HCT116 (cell line): ENCODE data around the gene SETD9. TPM values are rescaled to one million over a fixed set of nuclear protein-coding genes. Genes with fewer than 3 reads are reported as not detected.

ENCODE experiments used
- ATAC-seq: fragments of 200-7000 bp; cut with Tn5 transposase; 2 replicates; pipeline ENCODE4 v1.9.1; 2020; ENCODE audit warnings: mild to moderate bottlenecking, moderate library complexity
- BruUV-seq: library from RNA; stranded (reverse); fragments of 400-500 nt; replicated peaks from 2 replicates; lab custom pipeline; 2021; lab: Mats Ljungman, UMichigan
- CTCF ChIA-PET: fragments of 300-600 bp; sonication (Branson Sonifier 250); formaldehyde crosslinking; loops from one replicate; lab custom pipeline; 2021; ENCODE audit warnings: antibody characterized with exemption; lab: Charles Lee
- POLR2A ChIA-PET: fragments of 300-600, 350-600 bp; sonication (Branson Sonifier 250); formaldehyde crosslinking; loops from one replicate; lab custom pipeline; 2021; ENCODE audit warnings: antibody characterized with exemption; lab: Charles Lee
- RAD21 ChIA-PET, 2 experiments: fragments of 300-600 bp; sonication (Branson Sonifier 250); formaldehyde crosslinking; loops; one replicate each; lab custom pipeline; 2023; ENCODE audit warnings: low total read pairs in 2 of 2; ENCODE audit not compliant: uncharacterized antibody in 2 of 2, unreplicated experiment in 2 of 2, low non-redundant PET in 1 of 2; lab: Charles Lee
- DNase-seq: peaks from one replicate; pipeline ENCODE4 v3.0.0-alpha.2; 2010; ENCODE audit warnings: low read depth, low spot score
- H2AFZ ChIP-seq: fragments of 200-600 bp; shearing (Covaris generic), sonication (generic); 2 replicates; pipeline ENCODE4 v1.6.1; 2017; ENCODE audit warnings: low read depth, mixed run types, mixed read lengths, antibody characterized with exemption, low read length; ENCODE audit not compliant: poor library complexity, severe bottlenecking
- H3K27ac ChIP-seq: 2 replicates; pipeline ENCODE4 v1.5.1; 2012; ENCODE audit warnings: low read depth, low read length
- H3K27me3 ChIP-seq: fragments of 200-600 bp; sonication (generic); 2 replicates; pipeline ENCODE4 v1.6.1; 2016; ENCODE audit warnings: mixed run types, low read length, mixed read lengths; ENCODE audit not compliant: insufficient read depth
- H3K36me3 ChIP-seq, 2 experiments: fragments of 200-500 bp in 1 of 2; fragments of 200-600 bp in 1 of 2; sonication (Bioruptor generic) in 1 of 2; sonication (generic) in 1 of 2; 2 replicates each; pipeline versions ENCODE4 v1.5.1 to v1.6.1; 2014 to 2016; ENCODE audit warnings: low read length in 2 of 2, inconsistent platforms in 1 of 2, mixed read lengths in 1 of 2, mixed run types in 1 of 2; ENCODE audit not compliant: insufficient read depth in 2 of 2, control insufficient read depth in 1 of 2
- H3K4me1 ChIP-seq, 2 experiments: fragments of 200-600 bp in 1 of 2; sonication (generic) in 1 of 2; 2 replicates each; pipeline versions ENCODE4 v1.5.1 to v1.6.1; 2012 to 2017; ENCODE audit warnings: low read length in 2 of 2, inconsistent platforms in 1 of 2, mild to moderate bottlenecking in 1 of 2, mixed read lengths in 1 of 2, mixed run types in 1 of 2, moderate library complexity in 1 of 2; ENCODE audit not compliant: insufficient read depth in 2 of 2, control insufficient read depth in 1 of 2
- H3K4me2 ChIP-seq: fragments of 200-600 bp; sonication (generic); 2 replicates; pipeline ENCODE4 v1.6.1; 2017; ENCODE audit warnings: mixed run types, low read length, mixed read lengths
- H3K4me3 ChIP-seq, 2 experiments: fragments of 200-600 bp in 1 of 2; sonication (generic) in 1 of 2; replicated peaks in 1 of 2; 2 replicates each; pipeline ENCODE4 v1.5.1; 2011 to 2016; ENCODE audit warnings: low read length in 2 of 2, control low read depth in 1 of 2, low read depth in 1 of 2, mild to moderate bottlenecking in 1 of 2, mixed read lengths in 1 of 2, mixed run types in 1 of 2
- H3K79me2 ChIP-seq: fragments of 200-600 bp; sonication (generic); 2 replicates; pipeline ENCODE4 v1.6.1; 2017; ENCODE audit warnings: mild to moderate bottlenecking, mixed run types, low read length, moderate library complexity, mixed read lengths; ENCODE audit not compliant: insufficient read depth
- H3K9ac ChIP-seq: fragments of 200-600 bp; sonication (generic); 2 replicates; pipeline ENCODE4 v1.6.1; 2016; ENCODE audit warnings: low read length, mixed read lengths
- H3K9me2 ChIP-seq: fragments of 200-600 bp; sonication (generic), shearing (Covaris generic); 2 replicates; pipeline ENCODE4 v1.6.1; 2017; ENCODE audit warnings: mixed run types, mild to moderate bottlenecking, moderate library complexity; ENCODE audit not compliant: insufficient read depth
- H3K9me3 ChIP-seq, 2 experiments: fragments of 200-500 bp in 1 of 2; fragments of 200-600 bp in 1 of 2; sonication (Bioruptor generic) in 1 of 2; sonication (generic) in 1 of 2; 2 replicates each; pipeline ENCODE4 v1.6.1; 2014 to 2017; ENCODE audit warnings: low read length in 2 of 2, mixed read lengths in 2 of 2, inconsistent platforms in 1 of 2, low read depth in 1 of 2, mild to moderate bottlenecking in 1 of 2, mixed run types in 1 of 2, moderate library complexity in 1 of 2; ENCODE audit not compliant: control insufficient read depth in 1 of 2, insufficient read depth in 1 of 2
- H4K20me1 ChIP-seq: fragments of 200-600 bp; sonication (generic), shearing (Covaris generic); 2 replicates; pipeline ENCODE4 v1.6.1; 2017; ENCODE audit warnings: mixed run types, mild to moderate bottlenecking, moderate library complexity; ENCODE audit not compliant: insufficient read depth
- EGR1 ChIP-seq: IDR thresholded peaks from 2 replicates; pipeline ENCODE4 v1.6.1; 2012; ENCODE audit warnings: low read depth
- EZH2 ChIP-seq: fragments of 200-600 bp; sonication (generic); IDR thresholded peaks from 2 replicates; pipeline ENCODE4 v1.6.1; 2017; ENCODE audit warnings: antibody characterized with exemption, mixed run types
- EZH2phosphoT487 ChIP-seq: fragments of 200-600 bp; IDR thresholded peaks from 2 replicates; pipeline ENCODE4 v1.6.1; 2018; ENCODE audit warnings: antibody characterized with exemption, borderline replicate concordance
- SIN3A ChIP-seq: IDR thresholded peaks from 2 replicates; pipeline ENCODE4 v1.6.1; 2012; ENCODE audit warnings: low read depth
- SP1 ChIP-seq: IDR thresholded peaks from 2 replicates; pipeline ENCODE4 v1.6.1; 2012; ENCODE audit warnings: low read depth
- SRF ChIP-seq: IDR thresholded peaks from 2 replicates; pipeline ENCODE4 v1.6.1; 2012; ENCODE audit warnings: low read depth
- YY1 ChIP-seq: IDR thresholded peaks from 2 replicates; pipeline ENCODE4 v1.6.1; 2011; ENCODE audit warnings: low read length, low read depth, moderate library complexity, mild to moderate bottlenecking; ENCODE audit not compliant: insufficient replicate concordance; ENCODE audit errors: extremely low read depth
- ZFX ChIP-seq: fragments of 450-650 bp; IDR thresholded peaks from 2 replicates; pipeline ENCODE4 v1.6.1; 2017
- ZNF274 ChIP-seq: fragments of 200-500 bp; sonication (Bioruptor generic); IDR thresholded peaks from 2 replicates; pipeline ENCODE4 v1.6.1; 2014; ENCODE audit warnings: mild to moderate bottlenecking, low read depth, low read length, inconsistent platforms
- intact Hi-C: fragments of 100-400 bp; cut with micrococcal nuclease; formaldehyde crosslinking; loops from 2 replicates; pipeline ENCODE4 v1.10.0; 2022
- total RNA-seq: library from RNA; stranded (reverse); gene quantifications from one replicate; pipeline ENCODE4 v1.2.1, GENCODE V29; 2021; ENCODE audit not compliant: unreplicated experiment
- TF ChIP-seq, protein P1 (sequence below): IDR thresholded peaks from 2 replicates; pipeline ENCODE4 v1.6.1; 2012; ENCODE audit warnings: low read depth
- TF ChIP-seq, protein P2 (sequence below): IDR thresholded peaks from 2 replicates; pipeline ENCODE4 v1.6.1; 2011; ENCODE audit warnings: mild to moderate bottlenecking, low read length, moderate library complexity; ENCODE audit not compliant: insufficient replicate concordance; ENCODE audit errors: extremely low read depth
- TF ChIP-seq, protein P3 (sequence below), 3 experiments: fragments of 200-600 bp in 1 of 3; sonication (generic) in 1 of 3; IDR thresholded peaks in 2 of 3; conservative IDR thresholded peaks in 1 of 3; 2 replicates each; pipeline ENCODE4 v1.5.1; 2012 to 2017; ENCODE audit warnings: low read depth in 2 of 3, low read length in 2 of 3, antibody characterized with exemption in 1 of 3, borderline replicate concordance in 1 of 3, control low read depth in 1 of 3, mild to moderate bottlenecking in 1 of 3, mixed read lengths in 1 of 3, mixed run types in 1 of 3, moderate library complexity in 1 of 3; ENCODE audit not compliant: insufficient read depth in 1 of 3
- TF ChIP-seq, protein P4 (sequence below): IDR thresholded peaks from 2 replicates; pipeline ENCODE4 v1.6.1; 2012

The SETD9 gene
- total RNA-seq, 1 experiment from 2014 or later = 10.9 TPM

DNA sequence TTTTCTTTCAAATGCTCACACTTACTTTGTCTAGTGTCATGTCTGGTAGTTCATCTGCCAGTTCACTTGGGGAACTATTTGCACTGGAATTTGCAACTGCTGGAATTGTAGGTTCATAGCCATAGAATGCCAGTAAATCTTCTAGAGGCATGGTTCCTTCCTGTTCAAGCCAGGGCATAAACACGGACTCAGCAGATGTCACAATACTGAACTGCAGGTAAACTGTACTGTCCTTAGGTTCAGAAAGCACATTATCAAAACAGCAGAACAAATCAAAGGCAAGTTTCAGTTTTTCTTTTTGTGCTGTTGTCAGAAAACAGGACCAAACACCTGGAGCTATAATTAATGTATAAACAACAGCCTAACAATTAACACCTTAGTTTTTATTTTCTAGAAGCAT is 29.5 kb downstream of the SETD9 start (continued):
- TF ChIP-seq, protein P1, sequence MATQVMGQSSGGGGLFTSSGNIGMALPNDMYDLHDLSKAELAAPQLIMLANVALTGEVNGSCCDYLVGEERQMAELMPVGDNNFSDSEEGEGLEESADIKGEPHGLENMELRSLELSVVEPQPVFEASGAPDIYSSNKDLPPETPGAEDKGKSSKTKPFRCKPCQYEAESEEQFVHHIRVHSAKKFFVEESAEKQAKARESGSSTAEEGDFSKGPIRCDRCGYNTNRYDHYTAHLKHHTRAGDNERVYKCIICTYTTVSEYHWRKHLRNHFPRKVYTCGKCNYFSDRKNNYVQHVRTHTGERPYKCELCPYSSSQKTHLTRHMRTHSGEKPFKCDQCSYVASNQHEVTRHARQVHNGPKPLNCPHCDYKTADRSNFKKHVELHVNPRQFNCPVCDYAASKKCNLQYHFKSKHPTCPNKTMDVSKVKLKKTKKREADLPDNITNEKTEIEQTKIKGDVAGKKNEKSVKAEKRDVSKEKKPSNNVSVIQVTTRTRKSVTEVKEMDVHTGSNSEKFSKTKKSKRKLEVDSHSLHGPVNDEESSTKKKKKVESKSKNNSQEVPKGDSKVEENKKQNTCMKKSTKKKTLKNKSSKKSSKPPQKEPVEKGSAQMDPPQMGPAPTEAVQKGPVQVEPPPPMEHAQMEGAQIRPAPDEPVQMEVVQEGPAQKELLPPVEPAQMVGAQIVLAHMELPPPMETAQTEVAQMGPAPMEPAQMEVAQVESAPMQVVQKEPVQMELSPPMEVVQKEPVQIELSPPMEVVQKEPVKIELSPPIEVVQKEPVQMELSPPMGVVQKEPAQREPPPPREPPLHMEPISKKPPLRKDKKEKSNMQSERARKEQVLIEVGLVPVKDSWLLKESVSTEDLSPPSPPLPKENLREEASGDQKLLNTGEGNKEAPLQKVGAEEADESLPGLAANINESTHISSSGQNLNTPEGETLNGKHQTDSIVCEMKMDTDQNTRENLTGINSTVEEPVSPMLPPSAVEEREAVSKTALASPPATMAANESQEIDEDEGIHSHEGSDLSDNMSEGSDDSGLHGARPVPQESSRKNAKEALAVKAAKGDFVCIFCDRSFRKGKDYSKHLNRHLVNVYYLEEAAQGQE = no peak
- TF ChIP-seq, protein P2, sequence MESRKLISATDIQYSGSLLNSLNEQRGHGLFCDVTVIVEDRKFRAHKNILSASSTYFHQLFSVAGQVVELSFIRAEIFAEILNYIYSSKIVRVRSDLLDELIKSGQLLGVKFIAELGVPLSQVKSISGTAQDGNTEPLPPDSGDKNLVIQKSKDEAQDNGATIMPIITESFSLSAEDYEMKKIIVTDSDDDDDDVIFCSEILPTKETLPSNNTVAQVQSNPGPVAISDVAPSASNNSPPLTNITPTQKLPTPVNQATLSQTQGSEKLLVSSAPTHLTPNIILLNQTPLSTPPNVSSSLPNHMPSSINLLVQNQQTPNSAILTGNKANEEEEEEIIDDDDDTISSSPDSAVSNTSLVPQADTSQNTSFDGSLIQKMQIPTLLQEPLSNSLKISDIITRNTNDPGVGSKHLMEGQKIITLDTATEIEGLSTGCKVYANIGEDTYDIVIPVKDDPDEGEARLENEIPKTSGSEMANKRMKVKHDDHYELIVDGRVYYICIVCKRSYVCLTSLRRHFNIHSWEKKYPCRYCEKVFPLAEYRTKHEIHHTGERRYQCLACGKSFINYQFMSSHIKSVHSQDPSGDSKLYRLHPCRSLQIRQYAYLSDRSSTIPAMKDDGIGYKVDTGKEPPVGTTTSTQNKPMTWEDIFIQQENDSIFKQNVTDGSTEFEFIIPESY = no peak
- TF ChIP-seq SP1 = no peak
- TF ChIP-seq EZH2 = no peak
- no peak for TF ChIP-seq SRF
- no peak for TF ChIP-seq SIN3A
- TF ChIP-seq, all 23 proteins: peak for 0

DNA sequence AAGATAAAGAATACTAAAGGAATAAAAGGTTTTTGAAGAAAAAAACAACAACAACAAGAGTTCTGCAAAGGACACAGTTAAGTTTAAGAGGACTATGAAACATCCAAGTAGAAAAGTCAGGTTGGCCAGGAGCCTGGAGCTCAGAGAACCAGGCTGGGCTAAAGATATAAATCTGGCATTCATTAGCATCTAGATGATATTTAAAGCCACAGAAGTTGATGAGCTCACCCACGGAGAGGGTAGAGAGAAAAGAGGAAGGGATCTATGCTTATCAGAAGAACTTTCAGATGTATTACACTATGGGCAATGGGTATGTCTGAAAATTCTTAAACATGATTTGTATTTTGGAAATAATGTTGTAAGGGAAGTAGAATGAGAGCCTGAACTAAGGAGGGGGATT is 32.6 kb downstream of the SETD9 start:
- H3K4me1 ChIP-seq = no peaks in the 10 kb centered on the region
- no peak overlapping the region for H3K27ac ChIP-seq
- H3K9ac ChIP-seq = no peak overlapping the region
- RAD21 ChIA-PET = no interaction called here
- DNase-seq = no peak
- ATAC-seq = no peak
- no TSS peak for BruUV-seq
- H3K79me2 ChIP-seq = peaks cover 9% of the 10 kb centered on the region; the same call in 1 of the 2 replicates
- no peak overlapping the region for H2AFZ ChIP-seq
- CTCF ChIA-PET = no interaction called here
- POLR2A ChIA-PET = no interaction called here
- intact Hi-C loops = no loop called here
- no peak overlapping the region for H3K4me2 ChIP-seq
- H3K27me3 ChIP-seq = no peaks in the 10 kb centered on the region
- peaks cover 49 to 57% of the 10 kb centered on the region in 2 experiments for H3K36me3 ChIP-seq
- H4K20me1 ChIP-seq = no peaks in the 10 kb centered on the region
- H3K9me3 ChIP-seq = no peaks in the 10 kb centered on the region
- no peaks in the 10 kb centered on the region for H3K9me2 ChIP-seq
- H3K4me3 ChIP-seq = no peak overlapping the region
- TF ChIP-seq, protein P1 = no peak
- TF ChIP-seq EGR1 = no peak
- TF ChIP-seq, protein P3, sequence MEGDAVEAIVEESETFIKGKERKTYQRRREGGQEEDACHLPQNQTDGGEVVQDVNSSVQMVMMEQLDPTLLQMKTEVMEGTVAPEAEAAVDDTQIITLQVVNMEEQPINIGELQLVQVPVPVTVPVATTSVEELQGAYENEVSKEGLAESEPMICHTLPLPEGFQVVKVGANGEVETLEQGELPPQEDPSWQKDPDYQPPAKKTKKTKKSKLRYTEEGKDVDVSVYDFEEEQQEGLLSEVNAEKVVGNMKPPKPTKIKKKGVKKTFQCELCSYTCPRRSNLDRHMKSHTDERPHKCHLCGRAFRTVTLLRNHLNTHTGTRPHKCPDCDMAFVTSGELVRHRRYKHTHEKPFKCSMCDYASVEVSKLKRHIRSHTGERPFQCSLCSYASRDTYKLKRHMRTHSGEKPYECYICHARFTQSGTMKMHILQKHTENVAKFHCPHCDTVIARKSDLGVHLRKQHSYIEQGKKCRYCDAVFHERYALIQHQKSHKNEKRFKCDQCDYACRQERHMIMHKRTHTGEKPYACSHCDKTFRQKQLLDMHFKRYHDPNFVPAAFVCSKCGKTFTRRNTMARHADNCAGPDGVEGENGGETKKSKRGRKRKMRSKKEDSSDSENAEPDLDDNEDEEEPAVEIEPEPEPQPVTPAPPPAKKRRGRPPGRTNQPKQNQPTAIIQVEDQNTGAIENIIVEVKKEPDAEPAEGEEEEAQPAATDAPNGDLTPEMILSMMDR (IDR thresholded peaks at IDR 0.05 in 2 of 3, conservative IDR thresholded peaks at IDR 0.05 in 1 of 3; ENCODE audit: borderline replicate concordance in 1 of 3, insufficient read depth in 1 of 3, low read depth in 2 of 3, low read length in 2 of 3) = no peak
- TF ChIP-seq YY1 = no peak
- no peak for TF ChIP-seq ZFX
- TF ChIP-seq SIN3A = no peak
- TF ChIP-seq, protein P4, sequence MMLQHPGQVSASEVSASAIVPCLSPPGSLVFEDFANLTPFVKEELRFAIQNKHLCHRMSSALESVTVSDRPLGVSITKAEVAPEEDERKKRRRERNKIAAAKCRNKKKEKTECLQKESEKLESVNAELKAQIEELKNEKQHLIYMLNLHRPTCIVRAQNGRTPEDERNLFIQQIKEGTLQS = no peak
- TF ChIP-seq ZNF274 = no peak
- TF ChIP-seq SRF = no peak
- no peak for TF ChIP-seq EZH2phosphoT487
